ENCODE measurements around the gene ZNF532.

DNA sequence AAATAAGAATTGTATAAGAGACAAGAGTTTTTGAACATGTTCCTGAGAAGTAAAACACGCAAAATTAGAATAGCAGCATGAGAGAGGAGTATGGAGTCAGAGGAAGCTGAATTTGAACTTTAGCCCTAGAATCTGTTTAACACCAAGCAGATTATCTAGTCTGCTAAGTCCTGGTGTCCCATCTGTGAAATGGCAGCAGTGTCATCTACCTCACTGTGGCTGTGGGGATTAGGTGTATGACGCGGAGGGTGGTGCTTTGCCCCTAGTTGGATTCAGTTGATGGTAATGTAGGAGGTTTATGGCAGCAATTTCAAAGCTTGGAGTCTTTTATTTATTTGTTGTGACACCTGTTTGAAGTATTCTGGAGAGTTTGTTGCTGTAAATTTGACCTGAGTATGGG is 79.2 kb downstream of the ZNF532 start:
- TF ChIP-seq, protein P1, sequence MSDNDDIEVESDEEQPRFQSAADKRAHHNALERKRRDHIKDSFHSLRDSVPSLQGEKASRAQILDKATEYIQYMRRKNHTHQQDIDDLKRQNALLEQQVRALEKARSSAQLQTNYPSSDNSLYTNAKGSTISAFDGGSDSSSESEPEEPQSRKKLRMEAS (IDR thresholded peaks at IDR 0.05): no peak
- TF ChIP-seq, protein P2, sequence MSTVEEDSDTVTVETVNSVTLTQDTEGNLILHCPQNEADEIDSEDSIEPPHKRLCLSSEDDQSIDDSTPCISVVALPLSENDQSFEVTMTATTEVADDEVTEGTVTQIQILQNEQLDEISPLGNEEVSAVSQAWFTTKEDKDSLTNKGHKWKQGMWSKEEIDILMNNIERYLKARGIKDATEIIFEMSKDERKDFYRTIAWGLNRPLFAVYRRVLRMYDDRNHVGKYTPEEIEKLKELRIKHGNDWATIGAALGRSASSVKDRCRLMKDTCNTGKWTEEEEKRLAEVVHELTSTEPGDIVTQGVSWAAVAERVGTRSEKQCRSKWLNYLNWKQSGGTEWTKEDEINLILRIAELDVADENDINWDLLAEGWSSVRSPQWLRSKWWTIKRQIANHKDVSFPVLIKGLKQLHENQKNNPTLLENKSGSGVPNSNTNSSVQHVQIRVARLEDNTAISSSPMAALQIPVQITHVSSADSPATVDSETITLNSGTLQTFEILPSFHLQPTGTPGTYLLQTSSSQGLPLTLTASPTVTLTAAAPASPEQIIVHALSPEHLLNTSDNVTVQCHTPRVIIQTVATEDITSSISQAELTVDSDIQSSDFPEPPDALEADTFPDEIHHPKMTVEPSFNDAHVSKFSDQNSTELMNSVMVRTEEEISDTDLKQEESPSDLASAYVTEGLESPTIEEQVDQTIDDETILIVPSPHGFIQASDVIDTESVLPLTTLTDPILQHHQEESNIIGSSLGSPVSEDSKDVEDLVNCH (CRISPR knock-in tag; IDR thresholded peaks at IDR 0.05): no peak
- no peak for TF ChIP-seq HDAC6 (IDR thresholded peaks at IDR 0.05; ENCODE audit: low read depth, low read length)
